Tibial nerve (tissue), 4 donors: ENCODE measurements around the gene ARRDC1. TPM values are rescaled to one million over a fixed set of nuclear protein-coding genes. Genes with fewer than 3 reads are reported as not detected.
A peak's percentile ranks its signal among the peaks of the same experiment; 100 is the strongest.

ENCODE experiments used
- DNase-seq, 2 donors: peaks; one replicate each; pipeline ENCODE4 v3.0.0-alpha.2; 2019; ENCODE audit warnings: low spot score in 2 of 2
- H3K27ac ChIP-seq, 4 donors: fragments of 200-600 bp; sonication (generic) in 3 of 4; one replicate each; pipeline ENCODE4 v1.5.1; 2017 to 2019; ENCODE audit warnings: mild to moderate bottlenecking in 1 of 4
- H3K27me3 ChIP-seq, 2 donors: fragments of 200-600 bp; sonication (generic) in 1 of 2; one replicate each; pipeline versions ENCODE4 v1.5.1 to v1.6.0; 2017 to 2019
- H3K36me3 ChIP-seq, 3 donors: fragments of 200-600 bp; sonication (generic); one replicate each; pipeline ENCODE4 v1.5.1; 2018 to 2019
- H3K4me1 ChIP-seq, 4 donors: fragments of 200-600 bp; sonication (generic) in 3 of 4; one replicate each; pipeline ENCODE4 v1.5.1; 2017 to 2019
- H3K4me3 ChIP-seq, 4 donors: fragments of 200-600 bp; sonication (generic) in 3 of 4; one replicate each; pipeline ENCODE4 v1.5.1; 2017 to 2019; ENCODE audit warnings: mild to moderate bottlenecking in 1 of 4, moderate library complexity in 1 of 4
- H3K9me3 ChIP-seq, 4 donors: fragments of 200-600 bp; sonication (generic) in 3 of 4; one replicate each; pipeline ENCODE4 v1.5.1; 2017 to 2019
- EP300 ChIP-seq, 2 donors: sonication (generic); formaldehyde crosslinking; IDR thresholded peaks; one replicate each; pipeline ENCODE4 v1.6.1; 2017; ENCODE audit warnings: antibody characterized with exemption in 2 of 2, mild to moderate bottlenecking in 1 of 2
- POLR2A ChIP-seq, 2 donors: fragments of 450-650 bp; IDR thresholded peaks; one replicate each; pipeline ENCODE4 v1.6.1; 2017; ENCODE audit warnings: antibody characterized with exemption in 2 of 2, mild to moderate bottlenecking in 2 of 2, moderate library complexity in 2 of 2
- WGBS, 2 donors: methylation state at CpG; one replicate each; pipeline ENCODE4 v1.1.5; 2018; 5-methylcytosine and 5-hydroxymethylcytosine counted together
- total RNA-seq, 4 donors: library from RNA; depleted of rRNA; stranded (reverse); fragments of >200 nt; gene quantifications; one replicate each; pipeline ENCODE4 v1.1.0, GENCODE V29; 2016
- TF ChIP-seq, protein P1 (sequence below), 5 experiments: fragments of 200-600 bp in 3 of 5; fragments of 450-650 bp in 2 of 5; sonication (generic) in 3 of 5; IDR thresholded peaks; one replicate each; pipeline ENCODE4 v1.5.1; 2016 to 2019; ENCODE audit warnings: antibody characterized with exemption in 5 of 5, mild to moderate bottlenecking in 3 of 5, moderate library complexity in 2 of 5

ARRDC1 gene
- total RNA-seq, 4 donors from 2014 or later, result 26.4 to 83.1 (median 50.1) TPM

DNA sequence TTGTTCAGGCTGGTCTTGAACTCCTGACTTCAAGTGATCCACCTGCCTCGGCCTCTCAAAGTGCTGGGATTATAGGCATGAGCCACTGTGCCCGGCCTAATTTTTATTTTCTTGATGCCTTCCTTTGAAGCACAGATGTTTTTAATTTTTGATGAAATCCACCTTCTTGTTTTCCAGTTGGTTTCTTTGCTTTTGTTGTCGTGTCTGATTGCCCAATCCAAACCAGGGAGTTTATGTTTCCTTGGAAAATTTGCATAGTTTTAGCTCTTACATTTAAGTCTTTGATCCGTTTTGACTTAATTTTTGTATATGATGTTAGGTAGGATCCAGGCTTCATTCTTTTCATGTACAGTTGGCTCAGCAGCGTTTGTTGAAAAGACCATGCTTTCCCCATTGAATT lies 28.5 kb downstream of the ARRDC1 start:
- TF ChIP-seq POLR2A (IDR thresholded peaks at IDR 0.05) (no peak), EP300 (IDR thresholded peaks at IDR 0.05) (no peak)
- TF ChIP-seq, protein P1, sequence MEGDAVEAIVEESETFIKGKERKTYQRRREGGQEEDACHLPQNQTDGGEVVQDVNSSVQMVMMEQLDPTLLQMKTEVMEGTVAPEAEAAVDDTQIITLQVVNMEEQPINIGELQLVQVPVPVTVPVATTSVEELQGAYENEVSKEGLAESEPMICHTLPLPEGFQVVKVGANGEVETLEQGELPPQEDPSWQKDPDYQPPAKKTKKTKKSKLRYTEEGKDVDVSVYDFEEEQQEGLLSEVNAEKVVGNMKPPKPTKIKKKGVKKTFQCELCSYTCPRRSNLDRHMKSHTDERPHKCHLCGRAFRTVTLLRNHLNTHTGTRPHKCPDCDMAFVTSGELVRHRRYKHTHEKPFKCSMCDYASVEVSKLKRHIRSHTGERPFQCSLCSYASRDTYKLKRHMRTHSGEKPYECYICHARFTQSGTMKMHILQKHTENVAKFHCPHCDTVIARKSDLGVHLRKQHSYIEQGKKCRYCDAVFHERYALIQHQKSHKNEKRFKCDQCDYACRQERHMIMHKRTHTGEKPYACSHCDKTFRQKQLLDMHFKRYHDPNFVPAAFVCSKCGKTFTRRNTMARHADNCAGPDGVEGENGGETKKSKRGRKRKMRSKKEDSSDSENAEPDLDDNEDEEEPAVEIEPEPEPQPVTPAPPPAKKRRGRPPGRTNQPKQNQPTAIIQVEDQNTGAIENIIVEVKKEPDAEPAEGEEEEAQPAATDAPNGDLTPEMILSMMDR (IDR thresholded peaks at IDR 0.05), result no peak
- H3K4me1 ChIP-seq, result peaks cover 0 to 54% (median 12%) of the 10 kb centered on the region in 4 donors
- WGBS, 2 donors, result 85 to 89% methylated on average over 5 of the region's 5 CpGs
- no peaks in the 10 kb centered on the region for H3K36me3 ChIP-seq
- H3K4me3 ChIP-seq, result no peak overlapping the region
- no peaks in the 10 kb centered on the region for H3K27me3 ChIP-seq
- no peak for DNase-seq
- no peaks in the 10 kb centered on the region for H3K9me3 ChIP-seq
- no peak overlapping the region for H3K27ac ChIP-seq

DNA sequence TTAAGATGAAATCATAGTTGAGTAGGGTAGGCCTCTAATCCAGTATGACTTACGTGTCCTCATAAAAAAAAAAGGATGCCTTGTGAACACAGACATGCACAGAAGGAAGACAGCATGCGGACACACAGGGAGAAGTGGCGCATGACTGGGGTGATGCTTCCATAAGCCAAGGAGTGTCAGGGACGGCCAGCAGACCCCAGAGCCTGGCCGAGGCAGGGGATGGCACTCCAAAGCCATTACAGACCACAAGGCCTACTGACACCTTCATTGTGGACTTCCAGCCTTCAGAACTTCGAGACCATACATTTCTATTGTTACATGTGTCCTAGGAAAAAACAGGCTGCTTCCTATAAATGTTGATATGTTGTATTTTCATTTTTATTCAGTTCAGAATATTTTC lies 33.2 kb downstream of the ARRDC1 start:
- Histone ChIP-seq H3K9me3 (no peaks in the 10 kb centered on the region), H3K27me3 (no peaks in the 10 kb centered on the region), H3K4me1 (peaks cover 0 to 27% (median 5%) of the 10 kb centered on the region in 4 donors), H3K27ac (no peak overlapping the region), H3K36me3 (peaks cover 0 to 14% (median 0%) of the 10 kb centered on the region in 3 donors), H3K4me3 (no peak overlapping the region)
- no peak for DNase-seq
- WGBS, 2 donors, result 92 to 96% methylated on average over 6 of the region's 6 CpGs
- TF ChIP-seq EP300 (IDR thresholded peaks at IDR 0.05) (no peak), POLR2A (IDR thresholded peaks at IDR 0.05) (no peak)
- TF ChIP-seq, protein P1 (IDR thresholded peaks at IDR 0.05), result no peak

DNA sequence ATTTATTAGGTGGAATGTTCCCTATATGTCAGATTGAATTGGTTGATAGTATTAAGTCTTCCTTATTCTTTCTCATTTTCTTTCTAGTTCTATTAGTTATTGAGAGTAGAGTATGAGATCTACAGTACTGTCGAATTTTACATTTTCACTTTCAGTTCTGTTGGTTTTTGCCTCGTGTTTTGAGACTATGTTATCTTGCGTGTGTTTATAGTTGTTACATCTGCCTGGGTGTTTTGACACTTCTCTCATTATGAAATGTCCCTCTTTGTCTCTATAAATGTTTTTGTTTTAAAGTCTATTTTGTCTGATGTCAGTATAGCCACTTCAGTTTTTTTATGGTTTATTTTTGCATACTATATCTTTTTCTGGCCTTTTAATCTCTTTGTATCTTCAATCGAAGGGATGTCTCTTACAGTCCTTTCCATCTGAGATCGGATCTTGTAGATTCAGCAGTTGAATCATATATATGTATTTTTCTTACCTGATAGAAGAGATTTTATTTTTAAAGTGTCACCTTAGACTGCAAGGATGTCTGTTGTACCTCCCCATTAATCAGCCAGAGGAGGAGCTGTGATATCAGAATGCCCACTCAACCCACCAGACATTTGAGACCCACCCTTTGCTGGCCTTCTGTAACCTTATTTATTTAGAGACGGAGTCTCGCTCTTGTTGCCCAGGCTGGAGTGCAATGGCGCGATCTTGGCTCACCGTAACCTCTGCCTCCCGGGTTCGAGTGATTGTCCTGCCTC lies 34.0 kb downstream of the ARRDC1 start:
- DNase-seq, result no peak
- TF ChIP-seq, protein P1 (IDR thresholded peaks at IDR 0.05), result no peak
- TF ChIP-seq POLR2A (IDR thresholded peaks at IDR 0.05), result no peak
- no peak for TF ChIP-seq EP300 (IDR thresholded peaks at IDR 0.05)
- H3K27ac ChIP-seq, result no peak overlapping the region
- peaks cover 0 to 18% (median 0%) of the 10 kb centered on the region in 3 donors for H3K36me3 ChIP-seq
- no peaks in the 10 kb centered on the region for H3K9me3 ChIP-seq
- H3K4me3 ChIP-seq, result peak overlapping the region in 1 of 4 donors; percentile 15
- WGBS, 2 donors, result 76 to 77% methylated on average over 12 of the region's 12 CpGs
- no peaks in the 10 kb centered on the region for H3K27me3 ChIP-seq
- peaks cover 0 to 27% (median 5%) of the 10 kb centered on the region in 4 donors for H3K4me1 ChIP-seq

DNA sequence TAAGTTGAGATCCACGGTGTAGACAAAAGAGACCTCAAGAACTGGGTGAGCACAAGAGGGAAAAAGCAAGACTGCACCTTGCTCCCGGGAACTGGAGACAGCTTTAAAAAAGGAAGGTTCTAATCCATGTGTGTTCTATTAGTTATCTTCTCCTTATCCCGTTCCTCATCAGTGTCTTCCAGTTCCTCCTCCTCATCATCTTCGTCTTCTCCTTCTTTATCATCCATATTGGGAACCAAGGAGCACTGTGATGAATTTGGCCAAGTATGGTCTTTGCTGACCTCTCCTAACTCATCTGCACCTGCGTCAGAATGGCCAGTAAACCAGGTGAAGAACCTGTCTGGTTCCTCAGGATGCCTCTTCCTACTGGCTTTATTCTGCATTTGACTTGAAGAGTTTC lies 35.4 kb downstream of the ARRDC1 start:
- Histone ChIP-seq H3K27me3 (no peaks in the 10 kb centered on the region), H3K4me1 (peaks cover 0 to 26% (median 5%) of the 10 kb centered on the region in 4 donors), H3K27ac (no peak overlapping the region), H3K4me3 (no peak overlapping the region), H3K9me3 (no peaks in the 10 kb centered on the region), H3K36me3 (peaks cover 0 to 18% (median 0%) of the 10 kb centered on the region in 3 donors)
- WGBS, 2 donors, result 92% methylated on average over 5 of the region's 5 CpGs
- TF ChIP-seq POLR2A (IDR thresholded peaks at IDR 0.05) (no peak), EP300 (IDR thresholded peaks at IDR 0.05) (no peak)
- TF ChIP-seq, protein P1 (IDR thresholded peaks at IDR 0.05), result no peak
- DNase-seq, result no peak

DNA sequence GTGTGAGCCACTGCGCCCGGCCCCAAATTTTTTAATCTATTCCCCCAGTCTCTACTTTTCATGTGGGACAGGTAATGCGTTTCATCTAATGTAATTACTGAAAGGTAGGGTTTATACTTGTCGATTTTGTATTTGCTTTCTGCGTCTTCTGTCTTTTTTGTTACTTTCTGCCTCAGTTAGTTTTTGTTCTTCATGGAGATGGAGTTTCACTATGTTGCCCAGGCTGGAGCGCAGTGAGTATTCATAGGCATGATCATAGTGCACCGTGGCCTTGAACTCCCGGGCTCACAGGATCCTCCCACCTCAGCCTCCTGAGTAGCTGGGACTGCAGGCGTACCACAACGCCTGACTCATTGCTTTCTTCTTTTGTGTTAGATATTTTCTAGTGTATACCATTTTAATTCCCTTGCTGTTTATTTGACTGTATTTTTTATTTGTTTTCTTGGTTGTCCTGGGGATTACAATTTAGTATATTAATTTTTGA lies 36.7 kb downstream of the ARRDC1 start:
- TF ChIP-seq, protein P1 (IDR thresholded peaks at IDR 0.05), result no peak
- TF ChIP-seq EP300 (IDR thresholded peaks at IDR 0.05) (no peak), POLR2A (IDR thresholded peaks at IDR 0.05) (no peak)
- H3K36me3 ChIP-seq, result peaks cover 0 to 23% (median 0%) of the 10 kb centered on the region in 3 donors
- no peak for DNase-seq
- H3K4me1 ChIP-seq, result peaks cover 0 to 19% (median 5%) of the 10 kb centered on the region in 4 donors
- 96% methylated on average over 10 of the region's 10 CpGs for WGBS, 2 donors
- H3K27ac ChIP-seq, result no peak overlapping the region
- no peak overlapping the region for H3K4me3 ChIP-seq
- no peaks in the 10 kb centered on the region for H3K9me3 ChIP-seq
- no peaks in the 10 kb centered on the region for H3K27me3 ChIP-seq
